Measurements from ENCODE around the gene PSMD1. TPM values are rescaled to one million over a fixed set of nuclear protein-coding genes. Genes with fewer than 3 reads are reported as not detected.

PSMD1 gene
- total RNA-seq, 1 experiment from 2014 or later = 133 TPM

- TF ChIP-seq JUND (IDR thresholded peaks at IDR 0.05) (no peak), ZBTB33 (IDR thresholded peaks at IDR 0.05; ENCODE audit: extremely low read depth, insufficient replicate concordance, low read length) (no peak), POLR2A (IDR thresholded peaks at IDR 0.05; ENCODE audit: borderline replicate concordance, extremely low read depth, insufficient read depth, insufficient read length) (no peak), MAX (IDR thresholded peaks at IDR 0.05) (no peak), RAD21 (IDR thresholded peaks at IDR 0.05; ENCODE audit: low read depth) (no peak)
Measured at GRCh38 chr2:231210782-231211181, 154.1 kb downstream of the PSMD1 start (continued).

GRCh38 chr2:231211486-231211885 is 154.8 kb downstream of the PSMD1 start:
- Histone ChIP-seq H3K4me2 (ENCODE audit: low read length) (no peak overlapping the region), H3K4me3 (replicated peaks in 1 of 2; ENCODE audit: low read depth in 1 of 2, low read length in 2 of 2) (no peak overlapping the region), H2AFZ (ENCODE audit: low read depth, low read length, poor library complexity, severe bottlenecking) (no peak overlapping the region), H3K9me2 (ENCODE audit: insufficient read depth) (no peaks in the 10 kb centered on the region), H4K20me1 (ENCODE audit: insufficient read depth) (no peaks in the 10 kb centered on the region), H3K79me2 (ENCODE audit: insufficient read depth, low read length) (no peaks in the 10 kb centered on the region), H3K27ac (ENCODE audit: low read depth, low read length) (no peak overlapping the region), H3K9me3 (ENCODE audit: control insufficient read depth in 1 of 2, insufficient read depth in 1 of 2, low read depth in 1 of 2, low read length in 2 of 2) (no peaks in the 10 kb centered on the region), H3K27me3 (ENCODE audit: insufficient read depth, low read length) (no peaks in the 10 kb centered on the region), H3K9ac (ENCODE audit: low read length) (no peak overlapping the region), H3K36me3 (ENCODE audit: control insufficient read depth in 1 of 2, insufficient read depth in 2 of 2, low read length in 2 of 2) (no peaks in the 10 kb centered on the region), H3K4me1 (ENCODE audit: control insufficient read depth in 1 of 2, insufficient read depth in 2 of 2, low read length in 2 of 2) (no peaks in the 10 kb centered on the region)
- ChIA-PET POLR2A (no interaction called here), RAD21 (ENCODE audit: low non-redundant PET in 1 of 2, low total read pairs in 2 of 2, uncharacterized antibody in 2 of 2, unreplicated experiment in 2 of 2) (no interaction called here), CTCF (no interaction called here)
- intact Hi-C loops (cut with micrococcal nuclease) = no loop called here
- DNase-seq (ENCODE audit: low read depth, low spot score) = no peak
- no peak for ATAC-seq
- no TSS peak for BruUV-seq (replicated peaks)
- TF ChIP-seq MAX (IDR thresholded peaks at IDR 0.05) = no peak
- no peak for TF ChIP-seq ZFX (IDR thresholded peaks at IDR 0.05)
- TF ChIP-seq EZH2phosphoT487 (IDR thresholded peaks at IDR 0.05; ENCODE audit: borderline replicate concordance) = no peak
- no peak for TF ChIP-seq ZBTB33 (IDR thresholded peaks at IDR 0.05; ENCODE audit: extremely low read depth, insufficient replicate concordance, low read length)
- TF ChIP-seq RAD21 (IDR thresholded peaks at IDR 0.05; ENCODE audit: low read depth) = no peak
- no peak for TF ChIP-seq ZNF274 (IDR thresholded peaks at IDR 0.05; ENCODE audit: low read depth, low read length)
- no peak for TF ChIP-seq EZH2 (IDR thresholded peaks at IDR 0.05)
- TF ChIP-seq CEBPB (IDR thresholded peaks at IDR 0.05; ENCODE audit: low read depth) = no peak
- no peak for TF ChIP-seq SIN3A (IDR thresholded peaks at IDR 0.05; ENCODE audit: low read depth)
- TF ChIP-seq CTCF (IDR thresholded peaks at IDR 0.05 in 2 of 3, conservative IDR thresholded peaks at IDR 0.05 in 1 of 3; ENCODE audit: borderline replicate concordance in 1 of 3, insufficient read depth in 1 of 3, low read depth in 2 of 3, low read length in 2 of 3) = no peak
- TF ChIP-seq YY1 (IDR thresholded peaks at IDR 0.05; ENCODE audit: extremely low read depth, insufficient replicate concordance, low read depth, low read length) = no peak
- TF ChIP-seq SRF (IDR thresholded peaks at IDR 0.05; ENCODE audit: low read depth) = no peak
- no peak for TF ChIP-seq POLR2A (IDR thresholded peaks at IDR 0.05; ENCODE audit: borderline replicate concordance, extremely low read depth, insufficient read depth, insufficient read length)
- no peak for TF ChIP-seq ATF3 (IDR thresholded peaks at IDR 0.05)
- TF ChIP-seq EGR1 (IDR thresholded peaks at IDR 0.05; ENCODE audit: low read depth) = no peak
- TF ChIP-seq CBX3 (IDR thresholded peaks at IDR 0.05; ENCODE audit: low read depth) = no peak
- no peak for TF ChIP-seq JUND (IDR thresholded peaks at IDR 0.05)
- TF ChIP-seq POLR2AphosphoS5 (IDR thresholded peaks at IDR 0.05; ENCODE audit: low read depth, low read length) = no peak
- no peak for TF ChIP-seq TCF7L2 (IDR thresholded peaks at IDR 0.05; ENCODE audit: borderline replicate concordance, extremely low read depth, insufficient read depth, insufficient read length)
- TF ChIP-seq FOSL1 (IDR thresholded peaks at IDR 0.05; ENCODE audit: low read depth) = no peak
